AML-193 (cell line): ENCODE measurements around the gene ZNF90.
"Not testable (repeated sequence)": the region's sequence is repeated elsewhere in the genome, so short reads cannot be mapped to it uniquely, and the experiment has no call there.

ENCODE experiments used
- DNase-seq, 2 experiments: peaks; one replicate each; lab custom pipeline; 2025; lab: John Stamatoyannopoulos, UW

The ZNF90 gene

GRCh38 chr19:20103091-20103740 lies 25.4 kb downstream of the ZNF90 start:
- DNase-seq = no peak

DNA sequence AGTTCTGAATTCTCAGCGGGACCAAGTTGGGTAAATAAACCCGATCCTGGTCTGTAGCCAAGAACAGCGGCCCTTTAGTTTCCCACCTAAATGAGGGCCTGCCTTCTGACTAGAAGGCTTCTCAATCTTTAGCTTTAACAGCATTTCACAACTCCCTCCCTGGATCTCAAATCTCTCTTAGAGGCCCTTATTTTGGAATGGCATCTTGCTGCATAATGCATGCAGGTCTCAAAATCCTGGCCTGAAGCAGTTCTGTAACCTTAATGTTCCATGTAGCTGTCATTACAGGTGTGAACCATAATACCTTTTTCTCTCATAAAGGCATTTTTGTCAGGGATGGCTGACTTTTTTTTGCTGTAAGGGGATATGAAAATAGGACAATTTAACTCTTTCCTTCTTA lies 29.5 kb downstream of the ZNF90 start:
- DNase-seq = no peak

DNA sequence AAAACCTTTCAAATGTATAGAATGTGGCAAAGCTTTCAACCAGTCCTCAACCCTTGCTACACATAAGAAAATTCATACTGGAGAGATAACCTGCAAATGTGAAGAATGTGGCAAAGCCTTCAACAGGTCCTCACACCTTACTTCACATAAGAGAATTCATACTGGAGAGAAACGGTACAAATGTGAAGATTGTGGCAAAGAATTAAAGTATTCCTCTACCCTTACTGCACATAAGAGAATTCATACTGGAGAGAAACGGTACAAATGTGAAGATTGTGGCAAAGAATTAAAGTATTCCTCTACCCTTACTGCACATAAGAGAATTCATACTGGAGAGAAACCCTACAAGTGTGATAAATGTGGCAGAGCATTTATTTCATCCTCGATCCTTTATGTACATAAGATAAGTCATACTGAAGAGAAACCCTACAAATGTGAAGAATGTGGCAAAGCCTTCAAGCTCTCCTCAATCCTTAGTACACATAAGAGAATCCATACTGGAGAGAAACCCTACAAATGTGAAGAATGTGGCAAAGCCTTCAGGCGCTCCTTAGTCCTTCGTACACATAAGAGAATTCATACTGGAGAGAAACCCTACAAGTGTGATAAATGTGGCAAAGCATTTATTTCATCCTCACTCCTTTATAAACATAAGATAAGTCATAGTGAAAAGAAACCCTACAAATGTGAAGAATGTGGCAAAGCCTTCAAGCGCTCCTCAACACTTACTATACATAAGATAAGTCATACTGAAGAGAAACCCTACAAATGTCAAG lies 40.5 kb downstream of the ZNF90 start:
- DNase-seq = not testable (repeated sequence)

DNA sequence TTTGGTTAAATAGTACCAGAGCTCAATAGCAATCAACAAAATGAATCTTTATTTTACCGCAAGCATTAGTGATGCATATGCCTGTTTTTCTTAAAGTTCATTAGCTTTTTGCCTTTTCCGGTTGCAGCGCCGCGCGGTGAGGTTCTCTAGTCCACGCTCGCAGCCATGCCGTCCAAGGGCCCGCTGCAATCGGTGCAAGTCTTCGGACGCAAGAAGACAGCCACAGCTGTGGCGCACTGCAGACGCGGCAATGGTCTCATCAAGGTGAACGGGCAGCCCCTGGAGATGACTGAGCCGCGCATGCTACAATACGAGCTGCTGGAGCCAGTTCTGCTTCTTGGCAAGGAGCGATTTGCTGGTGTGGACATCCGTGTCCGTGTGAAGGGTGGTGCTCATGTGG lies 47.1 kb downstream of the ZNF90 start:
- DNase-seq = no peak

GRCh38 chr19:20132933-20133332 lies 55.1 kb downstream of the ZNF90 start:
- not testable (repeated sequence) for DNase-seq

DNA sequence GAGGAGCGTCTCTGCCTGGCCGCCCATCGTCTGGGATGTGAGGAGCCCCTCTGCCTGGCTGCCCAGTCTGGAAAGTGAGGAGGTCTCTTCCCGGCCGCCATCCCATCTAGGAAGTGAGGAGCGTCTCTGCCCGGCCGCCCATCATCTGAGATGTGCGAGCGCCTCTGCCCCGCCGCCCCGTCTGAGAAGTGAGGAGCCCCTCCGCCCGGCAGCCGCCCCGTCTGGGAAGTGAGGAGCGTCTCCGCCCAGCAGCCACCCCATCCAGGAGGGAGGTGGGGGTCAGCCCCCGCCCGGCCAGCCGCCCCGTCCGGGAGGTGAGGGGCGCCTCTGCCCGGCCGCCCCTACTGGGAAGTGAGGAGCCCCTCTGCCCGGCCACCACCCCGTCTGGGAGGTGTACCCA lies 59.9 kb downstream of the ZNF90 start:
- DNase-seq = not testable (repeated sequence)

DNA sequence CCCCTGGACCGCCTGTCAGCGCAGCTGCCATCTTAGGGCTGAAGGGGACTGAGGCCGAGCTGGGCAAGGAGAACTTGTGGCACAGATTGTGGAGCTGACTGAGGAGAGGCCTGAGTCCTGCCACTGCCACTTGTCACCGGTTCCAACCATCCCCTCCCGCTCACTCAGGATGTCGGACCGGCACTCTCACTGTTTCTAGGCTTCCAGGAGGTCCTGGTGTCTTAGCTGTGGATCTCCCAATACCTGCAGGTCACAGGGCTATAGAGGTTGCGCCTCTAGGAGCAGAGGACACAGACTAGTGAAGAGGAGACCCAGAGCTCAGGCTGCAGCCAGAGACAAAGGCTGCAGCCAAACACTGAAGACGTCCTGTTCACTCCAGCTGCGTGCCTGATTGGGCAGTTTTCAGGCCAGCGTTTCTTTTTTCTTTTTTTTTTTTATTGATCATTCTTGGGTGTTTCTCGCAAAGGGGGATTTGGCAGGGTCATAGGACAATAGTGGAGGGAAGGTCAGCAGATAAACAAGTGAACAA lies 73.9 kb downstream of the ZNF90 start:
- DNase-seq = no peak

GRCh38 chr19:20152506-20152905 lies 74.7 kb downstream of the ZNF90 start:
- DNase-seq = not testable (repeated sequence)

- DNase-seq = no peak
Measured at GRCh38 chr19:20153281-20153680, 75.5 kb downstream of the ZNF90 start.

GRCh38 chr19:20154636-20155035 lies 76.8 kb downstream of the ZNF90 start:
- DNase-seq = no peak

GRCh38 chr19:20162821-20163220 lies 85.0 kb downstream of the ZNF90 start:
- DNase-seq = peak; percentile 30 to 39

- DNase-seq = no peak
Measured at GRCh38 chr19:20164456-20164855, 86.7 kb downstream of the ZNF90 start.

DNA sequence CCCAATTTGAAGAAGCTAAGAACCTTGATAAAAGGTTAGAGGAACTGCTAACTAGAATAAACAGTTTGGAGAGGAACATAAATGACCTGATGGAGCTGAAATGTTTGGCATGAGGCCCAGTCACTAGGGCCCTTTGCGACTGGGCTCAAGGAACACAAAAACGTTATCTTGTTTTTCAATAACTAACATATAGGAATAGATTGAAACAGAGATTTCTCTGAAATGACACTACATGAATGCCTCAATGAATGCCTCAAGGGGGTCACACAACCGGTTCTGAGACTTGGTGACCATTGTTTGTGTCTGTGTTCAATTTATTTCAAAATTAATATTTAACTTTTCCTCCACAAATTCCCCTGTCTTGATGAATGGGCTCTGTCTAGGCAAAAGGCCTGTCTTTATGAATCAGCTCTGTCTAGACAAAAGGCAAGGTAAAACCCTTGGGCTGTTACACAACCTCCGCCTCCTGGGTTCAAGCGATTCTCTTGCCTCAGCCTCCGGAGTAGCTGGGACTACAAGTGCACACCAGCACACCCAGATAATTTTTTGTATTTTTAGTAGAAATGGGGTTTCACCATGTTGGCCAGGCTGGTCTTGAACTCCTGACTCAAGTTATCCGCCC lies 88.3 kb downstream of the ZNF90 start:
- no peak for DNase-seq

DNA sequence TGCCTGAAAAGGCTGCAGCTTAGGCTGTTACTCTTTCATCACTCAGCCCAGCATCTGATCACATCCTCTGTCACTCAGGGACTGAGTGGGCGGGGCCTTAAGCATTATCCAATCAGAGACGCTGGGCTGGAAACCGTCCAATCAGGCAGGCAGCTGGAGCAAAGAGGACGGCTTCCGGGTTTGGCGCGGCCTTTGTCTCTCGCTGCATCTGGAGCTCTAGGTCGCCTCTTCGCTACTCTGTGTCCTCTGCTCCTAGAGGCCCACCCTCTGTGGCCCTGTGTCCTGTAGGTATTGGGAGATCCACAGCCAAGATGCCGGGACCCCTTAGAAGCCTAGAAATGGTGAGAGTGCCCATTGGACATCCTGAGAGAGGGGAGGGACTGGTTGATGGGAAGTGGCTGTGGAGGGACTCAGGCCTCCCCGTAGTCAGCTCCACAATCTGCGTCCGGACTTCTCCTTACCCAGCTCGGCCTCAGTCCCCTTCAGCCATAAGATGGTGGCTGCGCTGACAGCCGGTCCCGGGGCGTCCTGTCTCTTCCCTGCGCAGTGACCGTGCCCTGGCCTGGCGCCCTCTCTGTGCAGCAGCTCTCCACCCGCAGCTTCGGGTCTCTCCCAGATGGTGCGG lies 89.3 kb downstream of the ZNF90 start, which contains the start of gene ZNF486:
TSS of gene ZNF486 (plus strand) at position 195 of the 625 bp plus-strand sequence. CDS start at position 312, 117 bp downstream.
- DNase-seq = no peak

GRCh38 chr19:20167651-20168122 lies 89.9 kb downstream of the ZNF90 start:
- no peak for DNase-seq
